Ishikawa (cell line): Measurements from ENCODE around the gene HMGN2.

Experiments
- CEBPB ChIP-seq: IDR thresholded peaks from 2 replicates; pipeline ENCODE4 v1.6.1; 2012
- CREB1 ChIP-seq: IDR thresholded peaks from 2 replicates; pipeline ENCODE4 v1.6.1; 2012; ENCODE audit warnings: low read depth
- EGR1 ChIP-seq: IDR thresholded peaks from 2 replicates; pipeline ENCODE4 v1.6.1; 2012
- EP300 ChIP-seq: IDR thresholded peaks from 2 replicates; pipeline ENCODE4 v1.6.1; 2012; ENCODE audit warnings: borderline replicate concordance
- FOXM1 ChIP-seq: IDR thresholded peaks from 2 replicates; pipeline ENCODE4 v1.6.1; 2012; ENCODE audit warnings: low read depth, borderline replicate concordance
- MAX ChIP-seq: IDR thresholded peaks from 2 replicates; pipeline ENCODE4 v1.6.1; 2012
- NFIC ChIP-seq: IDR thresholded peaks from 2 replicates; pipeline ENCODE4 v1.6.1; 2012
- RAD21 ChIP-seq: IDR thresholded peaks from 2 replicates; pipeline ENCODE4 v1.6.1; 2012; ENCODE audit warnings: low read depth
- TAF1 ChIP-seq: IDR thresholded peaks from 2 replicates; pipeline ENCODE4 v1.6.1; 2012; ENCODE audit warnings: low read depth, mild to moderate bottlenecking
- TCF12 ChIP-seq: IDR thresholded peaks from 2 replicates; pipeline ENCODE4 v1.6.1; 2012; ENCODE audit warnings: low read depth
- TEAD4 ChIP-seq: IDR thresholded peaks from 2 replicates; pipeline ENCODE4 v1.6.1; 2012
- USF1 ChIP-seq: IDR thresholded peaks from 2 replicates; pipeline ENCODE4 v1.6.1; 2012
- YY1 ChIP-seq: IDR thresholded peaks from 2 replicates; pipeline ENCODE4 v1.6.1; 2012; ENCODE audit warnings: low read depth
- ZBTB7A ChIP-seq: IDR thresholded peaks from 2 replicates; pipeline ENCODE4 v1.6.1; 2012; ENCODE audit warnings: low read depth
- TF ChIP-seq, protein P1 (sequence below): IDR thresholded peaks from 2 replicates; pipeline ENCODE4 v1.6.1; 2012; ENCODE audit warnings: low read depth, mild to moderate bottlenecking

HMGN2 gene

DNA sequence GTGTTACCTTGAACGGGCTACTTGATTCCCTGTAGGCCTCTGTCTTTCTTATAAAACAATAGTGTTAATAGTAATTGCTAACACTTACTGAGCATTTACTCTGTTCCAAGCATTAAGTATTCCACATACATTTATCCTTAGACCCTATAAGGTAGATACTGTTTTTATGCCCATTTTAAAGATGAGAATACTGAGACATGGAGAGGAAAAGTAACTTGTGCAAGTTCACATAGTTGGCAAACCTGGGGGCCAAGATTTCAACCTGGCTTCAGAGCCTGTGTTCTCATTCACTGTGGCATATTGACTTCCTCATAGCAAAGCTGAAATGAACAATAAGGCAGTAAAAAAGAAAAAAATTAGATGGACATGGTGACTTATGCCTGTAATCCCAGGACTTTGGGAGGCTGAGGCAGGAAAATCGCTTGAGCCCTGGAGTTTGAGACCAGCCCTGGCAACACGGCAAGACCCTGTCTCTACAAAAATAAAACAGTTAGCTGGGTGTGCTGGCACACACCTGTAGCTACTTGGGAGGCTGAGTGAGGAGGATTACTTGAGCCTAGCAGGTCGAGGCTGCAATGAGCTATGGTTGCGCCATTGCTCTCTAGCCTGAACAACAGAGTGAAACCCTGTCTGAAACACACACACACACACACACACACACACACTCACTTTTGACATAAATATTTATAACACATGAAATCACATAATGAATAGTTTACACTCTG, 19.6 kb upstream of the HMGN2 start:
- no peak for TF ChIP-seq EP300
- no peak for TF ChIP-seq RAD21
- no peak for TF ChIP-seq EGR1
- no peak for TF ChIP-seq TCF12
- TF ChIP-seq CEBPB, result no peak
- no peak for TF ChIP-seq NFIC
- TF ChIP-seq MAX, result no peak
- no peak for TF ChIP-seq CREB1
- TF ChIP-seq, protein P1, sequence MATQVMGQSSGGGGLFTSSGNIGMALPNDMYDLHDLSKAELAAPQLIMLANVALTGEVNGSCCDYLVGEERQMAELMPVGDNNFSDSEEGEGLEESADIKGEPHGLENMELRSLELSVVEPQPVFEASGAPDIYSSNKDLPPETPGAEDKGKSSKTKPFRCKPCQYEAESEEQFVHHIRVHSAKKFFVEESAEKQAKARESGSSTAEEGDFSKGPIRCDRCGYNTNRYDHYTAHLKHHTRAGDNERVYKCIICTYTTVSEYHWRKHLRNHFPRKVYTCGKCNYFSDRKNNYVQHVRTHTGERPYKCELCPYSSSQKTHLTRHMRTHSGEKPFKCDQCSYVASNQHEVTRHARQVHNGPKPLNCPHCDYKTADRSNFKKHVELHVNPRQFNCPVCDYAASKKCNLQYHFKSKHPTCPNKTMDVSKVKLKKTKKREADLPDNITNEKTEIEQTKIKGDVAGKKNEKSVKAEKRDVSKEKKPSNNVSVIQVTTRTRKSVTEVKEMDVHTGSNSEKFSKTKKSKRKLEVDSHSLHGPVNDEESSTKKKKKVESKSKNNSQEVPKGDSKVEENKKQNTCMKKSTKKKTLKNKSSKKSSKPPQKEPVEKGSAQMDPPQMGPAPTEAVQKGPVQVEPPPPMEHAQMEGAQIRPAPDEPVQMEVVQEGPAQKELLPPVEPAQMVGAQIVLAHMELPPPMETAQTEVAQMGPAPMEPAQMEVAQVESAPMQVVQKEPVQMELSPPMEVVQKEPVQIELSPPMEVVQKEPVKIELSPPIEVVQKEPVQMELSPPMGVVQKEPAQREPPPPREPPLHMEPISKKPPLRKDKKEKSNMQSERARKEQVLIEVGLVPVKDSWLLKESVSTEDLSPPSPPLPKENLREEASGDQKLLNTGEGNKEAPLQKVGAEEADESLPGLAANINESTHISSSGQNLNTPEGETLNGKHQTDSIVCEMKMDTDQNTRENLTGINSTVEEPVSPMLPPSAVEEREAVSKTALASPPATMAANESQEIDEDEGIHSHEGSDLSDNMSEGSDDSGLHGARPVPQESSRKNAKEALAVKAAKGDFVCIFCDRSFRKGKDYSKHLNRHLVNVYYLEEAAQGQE, result no peak
- TF ChIP-seq TEAD4, result no peak
- TF ChIP-seq YY1, result no peak
- no peak for TF ChIP-seq USF1
- no peak for TF ChIP-seq TAF1
- TF ChIP-seq ZBTB7A, result no peak
- no peak for TF ChIP-seq FOXM1

DNA sequence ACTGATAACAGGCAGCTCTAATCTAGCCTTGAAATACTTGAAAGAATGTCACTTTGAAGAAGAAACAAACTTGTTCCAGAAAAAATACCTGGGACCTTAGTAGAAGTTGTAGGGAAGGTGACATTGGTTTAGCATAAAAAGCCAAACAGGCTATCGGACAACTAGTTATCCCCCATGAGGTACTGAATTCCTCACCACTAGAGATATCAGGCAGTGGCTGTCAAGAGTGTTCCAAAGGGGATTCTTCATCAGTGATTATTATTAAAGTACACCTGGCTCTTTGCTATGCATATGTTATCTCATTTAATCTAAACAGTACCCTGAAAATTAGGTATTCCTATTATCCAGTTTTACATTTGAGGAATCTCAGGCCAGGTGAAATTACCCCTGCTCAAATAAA, 13.1 kb upstream of the HMGN2 start:
- TF ChIP-seq ZBTB7A (no peak), NFIC (no peak), TAF1 (no peak)

GRCh38 chr1:26459573-26460031, 12.6 kb upstream of the HMGN2 start:
- TF ChIP-seq, protein P1, result no peak
- TF ChIP-seq TCF12 (no peak), USF1 (no peak), YY1 (no peak), FOXM1 (no peak), RAD21 (no peak), CEBPB (no peak), EGR1 (no peak), CREB1 (no peak), TAF1 (no peak)

DNA sequence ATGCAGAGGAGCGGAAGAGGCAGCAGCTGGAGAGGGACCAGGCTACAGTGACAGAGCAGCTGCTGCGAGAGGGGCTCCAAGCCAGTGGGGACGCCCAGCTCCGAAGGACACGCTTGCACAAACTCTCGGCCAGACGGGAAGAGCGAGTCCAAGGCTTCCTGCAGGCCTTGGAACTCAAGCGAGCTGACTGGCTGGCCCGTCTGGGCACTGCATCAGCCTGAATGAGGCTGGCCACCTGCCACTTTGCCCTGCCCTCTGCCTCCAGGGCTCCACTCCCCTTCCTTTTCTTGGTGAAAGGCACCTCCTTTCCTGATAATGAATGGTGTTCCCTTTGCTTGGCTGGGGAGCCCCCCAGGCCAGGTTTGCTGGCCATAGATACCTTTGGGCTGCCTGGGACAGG, 3.3 kb upstream of the HMGN2 start:
- no peak for TF ChIP-seq USF1
- no peak for TF ChIP-seq FOXM1
- no peak for TF ChIP-seq TAF1
- no peak for TF ChIP-seq TCF12
- TF ChIP-seq NFIC, result no peak
- TF ChIP-seq YY1, result no peak
- TF ChIP-seq TEAD4, result no peak
- TF ChIP-seq EP300, result no peak
- TF ChIP-seq, protein P1, result no peak
- TF ChIP-seq RAD21, result no peak
- no peak for TF ChIP-seq CREB1
- no peak for TF ChIP-seq EGR1
- no peak for TF ChIP-seq CEBPB
- TF ChIP-seq ZBTB7A, result no peak
- no peak for TF ChIP-seq MAX
